H1 (cell line): ENCODE results near the gene HSD17B8. TPM values are rescaled to one million over a fixed set of nuclear protein-coding genes. Genes with fewer than 3 reads are reported as not detected.

Experiments
- CTCF ChIA-PET: fragments of 300-600 bp; sonication (Branson Sonifier 250); formaldehyde crosslinking; loops from one replicate; lab custom pipeline; 2021; ENCODE audit not compliant: partially characterized antibody; lab: Charles Lee
- POLR2A ChIA-PET: fragments of 300-600 bp; sonication (Branson Sonifier 250); formaldehyde crosslinking; loops from one replicate; lab custom pipeline; 2021; ENCODE audit warnings: inconsistent platforms; ENCODE audit not compliant: partially characterized antibody; lab: Charles Lee
- DNase-seq, 2 experiments: peaks; one replicate each; pipeline versions ENCODE4 v3.0.0 to v3.0.0-alpha.2; 2010 to 2022; ENCODE audit warnings: low spot score in 2 of 2, low read depth in 1 of 2, mixed read lengths in 1 of 2
- FAIRE-seq: peaks from 2 replicates; lab custom pipeline; 2011; peaks lifted over from hg19 to GRCh38; lab: Jason Lieb, UNC
- H2AFZ ChIP-seq: 2 replicates; pipeline ENCODE4 v1.8.1; 2012; ENCODE audit warnings: low read length, inconsistent platforms
- H2AK5ac ChIP-seq: 2 replicates; pipeline ENCODE4 v1.6.1; 2013; ENCODE audit warnings: low read depth, low read length
- H2BK120ac ChIP-seq: replicated peaks from 2 replicates; pipeline ENCODE3; 2013; ENCODE audit warnings: low read depth, low read length, inconsistent platforms
- H2BK12ac ChIP-seq: 2 replicates; pipeline ENCODE4 v1.6.1; 2013; ENCODE audit warnings: low read depth, low read length
- H2BK15ac ChIP-seq: 2 replicates; pipeline ENCODE4 v1.6.1; 2013; ENCODE audit warnings: low read length
- H2BK20ac ChIP-seq: 2 replicates; pipeline ENCODE4 v1.6.1; 2013; ENCODE audit warnings: low read length
- H2BK5ac ChIP-seq: 2 replicates; pipeline ENCODE4 v1.6.1; 2013; ENCODE audit warnings: low read depth, low read length
- H3K14ac ChIP-seq: 2 replicates; pipeline ENCODE4 v1.6.1; 2013; ENCODE audit warnings: inconsistent platforms; ENCODE audit not compliant: insufficient read length
- H3K18ac ChIP-seq: 2 replicates; pipeline ENCODE4 v1.6.1; 2013; ENCODE audit warnings: low read length; ENCODE audit errors: extremely low read depth
- H3K23ac ChIP-seq: 2 replicates; pipeline ENCODE4 v1.6.1; 2013; ENCODE audit warnings: inconsistent platforms; ENCODE audit not compliant: insufficient read length
- H3K23me2 ChIP-seq: 2 replicates; pipeline ENCODE4 v1.6.1; 2013; ENCODE audit warnings: low read depth, low read length
- H3K27ac ChIP-seq: 2 replicates; pipeline ENCODE4 v1.6.1; 2011; ENCODE audit warnings: low read depth, low read length, inconsistent platforms
- H3K27me3 ChIP-seq, 4 experiments: replicated peaks in 1 of 4; 1 replicate in 1 of 4; 2 replicates in 3 of 4; pipeline versions ENCODE4 v1.6.1 to v1.8.1; 2011 to 2013; ENCODE audit warnings: low read length in 3 of 4, mild to moderate bottlenecking in 3 of 4, inconsistent platforms in 2 of 4, mixed read lengths in 2 of 4, moderate library complexity in 1 of 4; ENCODE audit not compliant: control insufficient read depth in 3 of 4, insufficient read depth in 3 of 4; ENCODE audit errors: extremely low read depth in 1 of 4
- H3K36me3 ChIP-seq, 4 experiments: 2 replicates each; pipeline versions ENCODE4 v1.6.1 to v1.8.1; 2011 to 2013; ENCODE audit warnings: mild to moderate bottlenecking in 4 of 4, low read length in 3 of 4, moderate library complexity in 2 of 4, control low read depth in 1 of 4, inconsistent platforms in 1 of 4; ENCODE audit not compliant: insufficient read depth in 4 of 4, control insufficient read depth in 2 of 4
- H3K4ac ChIP-seq: replicated peaks from 2 replicates; pipeline ENCODE3; 2013; ENCODE audit warnings: low read length, low read depth, mixed read lengths, inconsistent platforms; ENCODE audit not compliant: insufficient read length
- H3K4me1 ChIP-seq, 4 experiments: replicated peaks in 1 of 4; 1 replicate in 1 of 4; 2 replicates in 3 of 4; pipeline versions ENCODE4 v1.6.1 to v1.8.1; 2011 to 2013; ENCODE audit warnings: low read length in 3 of 4, inconsistent platforms in 2 of 4, mixed read lengths in 1 of 4; ENCODE audit not compliant: insufficient read depth in 4 of 4, control insufficient read depth in 3 of 4
- H3K4me2 ChIP-seq, 2 experiments: 2 replicates each; pipeline versions ENCODE4 v1.6.1 to v1.8.1; 2011 to 2013; ENCODE audit warnings: low read depth in 2 of 2, low read length in 2 of 2, control low read depth in 1 of 2, inconsistent platforms in 1 of 2, mild to moderate bottlenecking in 1 of 2; ENCODE audit not compliant: insufficient read depth in 1 of 2
- H3K4me3 ChIP-seq, 4 experiments: fragments of 200-600, 300-600 bp in 1 of 4; sonication (generic), shearing (Covaris generic), sonication (Bioruptor Twin) in 1 of 4; 2 replicates each; pipeline versions ENCODE4 v1.5.1 to v1.8.1; 2011 to 2016; ENCODE audit warnings: low read length in 4 of 4, low read depth in 3 of 4, control low read depth in 2 of 4, inconsistent platforms in 2 of 4, mild to moderate bottlenecking in 2 of 4, mixed read lengths in 1 of 4, moderate library complexity in 1 of 4; ENCODE audit not compliant: insufficient read depth in 2 of 4; ENCODE audit errors: extremely low read depth in 1 of 4
- H3K56ac ChIP-seq: replicated peaks from 2 replicates; pipeline ENCODE3; 2013; ENCODE audit warnings: low read depth, mild to moderate bottlenecking, mixed read lengths, low read length, inconsistent platforms; ENCODE audit not compliant: insufficient read length
- H3K79me1 ChIP-seq: 2 replicates; pipeline ENCODE4 v1.6.1; 2013; ENCODE audit warnings: low read depth, low read length, control low read depth
- H3K79me2 ChIP-seq, 2 experiments: 2 replicates each; pipeline versions ENCODE4 v1.6.1 to v1.8.1; 2012 to 2013; ENCODE audit warnings: low read length in 2 of 2, mild to moderate bottlenecking in 2 of 2, inconsistent platforms in 1 of 2; ENCODE audit not compliant: insufficient read depth in 2 of 2, control insufficient read depth in 1 of 2
- H3K9ac ChIP-seq, 4 experiments: replicated peaks in 1 of 4; 1 replicate in 1 of 4; 2 replicates in 3 of 4; pipeline versions ENCODE4 v1.6.1 to v1.8.1; 2011 to 2013; ENCODE audit warnings: low read depth in 3 of 4, low read length in 3 of 4, control low read depth in 2 of 4, mild to moderate bottlenecking in 2 of 4, moderate library complexity in 2 of 4, inconsistent platforms in 1 of 4; ENCODE audit errors: extremely low read depth in 1 of 4
- H3K9me3 ChIP-seq, 2 experiments: 2 replicates each; pipeline versions ENCODE4 v1.6.1 to v1.8.1; 2012 to 2013; ENCODE audit warnings: mild to moderate bottlenecking in 2 of 2, moderate library complexity in 2 of 2, control low read depth in 1 of 2, inconsistent platforms in 1 of 2, low read depth in 1 of 2, low read length in 1 of 2, mixed read lengths in 1 of 2; ENCODE audit not compliant: insufficient read depth in 2 of 2
- H4K20me1 ChIP-seq, 2 experiments: replicated peaks in 1 of 2; 2 replicates each; pipeline versions ENCODE3 to v1.8.1; 2011 to 2013; ENCODE audit warnings: inconsistent platforms in 2 of 2, low read length in 2 of 2, mild to moderate bottlenecking in 1 of 2; ENCODE audit not compliant: insufficient read depth in 2 of 2, control insufficient read depth in 1 of 2
- H4K5ac ChIP-seq: 2 replicates; pipeline ENCODE4 v1.6.1; 2013; ENCODE audit warnings: low read length, low read depth, mixed read lengths, inconsistent platforms; ENCODE audit not compliant: insufficient read length
- H4K8ac ChIP-seq: 2 replicates; pipeline ENCODE4 v1.8.0; 2013; ENCODE audit warnings: mild to moderate bottlenecking, moderate library complexity, low read length, inconsistent platforms; ENCODE audit not compliant: insufficient read depth; ENCODE audit errors: extremely low read depth
- H4K91ac ChIP-seq: replicated peaks from 2 replicates; pipeline ENCODE3; 2013; ENCODE audit warnings: low read length, mixed read lengths, inconsistent platforms; ENCODE audit not compliant: insufficient read length
- ATF2 ChIP-seq: IDR thresholded peaks from 2 replicates; pipeline ENCODE4 v1.6.1; 2012; ENCODE audit warnings: low read length, inconsistent platforms
- EGR1 ChIP-seq: IDR thresholded peaks from 2 replicates; pipeline ENCODE4 v1.6.1; 2011; ENCODE audit warnings: low read depth, low read length, borderline replicate concordance
- EP300 ChIP-seq, 2 experiments: IDR thresholded peaks; 1 replicate in 1 of 2; 2 replicates in 1 of 2; pipeline ENCODE4 v1.6.1; 2011 to 2012; ENCODE audit warnings: low read depth in 2 of 2, low read length in 2 of 2, mild to moderate bottlenecking in 2 of 2, borderline replicate concordance in 1 of 2, inconsistent platforms in 1 of 2, moderate library complexity in 1 of 2
- JUN ChIP-seq: IDR thresholded peaks from 2 replicates; pipeline ENCODE4 v1.6.1; 2011; ENCODE audit warnings: low read depth, mild to moderate bottlenecking, improper control_type of control experiment, low read length
- SIN3A ChIP-seq, 2 experiments: IDR thresholded peaks in 1 of 2; conservative IDR thresholded peaks in 1 of 2; 2 replicates each; pipeline ENCODE4 v1.6.1; 2011 to 2012; ENCODE audit warnings: low read length in 2 of 2, improper control_type of control experiment in 1 of 2, low read depth in 1 of 2, mild to moderate bottlenecking in 1 of 2
- SIX5 ChIP-seq: IDR thresholded peaks from 2 replicates; pipeline ENCODE4 v1.6.1; 2011; ENCODE audit warnings: mild to moderate bottlenecking, low read depth, low read length
- SP2 ChIP-seq: IDR thresholded peaks from 2 replicates; pipeline ENCODE4 v1.6.1; 2012; ENCODE audit warnings: mild to moderate bottlenecking, low read length, inconsistent platforms
- SP4 ChIP-seq: IDR thresholded peaks from 2 replicates; pipeline ENCODE4 v1.6.1; 2012; ENCODE audit warnings: low read length, inconsistent platforms
- SRF ChIP-seq: IDR thresholded peaks from 2 replicates; pipeline ENCODE4 v1.6.1; 2011; ENCODE audit warnings: mild to moderate bottlenecking, low read depth, low read length, moderate library complexity
- TBP ChIP-seq: IDR thresholded peaks from 2 replicates; pipeline ENCODE4 v1.6.1; 2011; ENCODE audit warnings: low read depth, low read length, improper control_type of control experiment
- TCF12 ChIP-seq: IDR thresholded peaks from 2 replicates; pipeline ENCODE4 v1.6.1; 2011; ENCODE audit warnings: low read depth, mild to moderate bottlenecking, low read length
- WGBS, 2 experiments: shearing (Covaris generic) in 1 of 2; methylation state at CpG; one replicate each; pipeline versions ENCODE4 v1.1.6 to v1.1.7; 2013 to 2015; ENCODE audit warnings: low lambda C conversion rate in 2 of 2, mixed read lengths in 2 of 2, inconsistent platforms in 1 of 2, low coverage in 1 of 2, missing lambda C conversion rate in 1 of 2; ENCODE audit not compliant: insufficient replicate concordance in 2 of 2, insufficient coverage in 1 of 2, insufficient read length in 1 of 2; ENCODE audit errors: extremely low coverage in 1 of 2, missing lambda C conversion rate in 1 of 2; 5-methylcytosine and 5-hydroxymethylcytosine counted together
- polyA plus RNA-seq, 7 experiments: library from polyadenylated mRNA; depleted of rRNA in 3 of 7; stranded (reverse) in 5 of 7; unstranded in 2 of 7; fragments of >200 nt in 5 of 7; fragments of 200-250 nt in 2 of 7; gene quantifications; 1 replicate in 5 of 7; 2 replicates in 1 of 7; 4 replicates in 1 of 7; pipeline versions ENCODE4 v1.2.1 to v1.2.3, GENCODE V29; 2011 to 2013; ENCODE audit warnings: missing spikeins in 2 of 7, mixed read lengths in 2 of 7
- total RNA-seq: library from RNA; stranded (reverse); fragmentation: NEBNext Ultra II Directional; extraction: Animal tissue kit (Norgen Biotek cat#: 25700); gene quantifications from 2 replicates; pipeline ENCODE4 v1.2.1, GENCODE V29; 2021

Gene HSD17B8
- total and polyA plus RNA-seq, 2 of the 8 experiments (the other 6 are each of a cell fraction or from before 2014, with no cell fraction given): 3.3 to 17.1 TPM

GRCh38 chr6:33198159-33198852 lies 6.1 kb upstream of the HSD17B8 start:
- no peak overlapping the region for H2AFZ ChIP-seq
- no peak overlapping the region for H3K4me3 ChIP-seq
- H4K8ac ChIP-seq: no peak overlapping the region
- H2AK5ac ChIP-seq: no peak overlapping the region
- H3K27ac ChIP-seq: no peak overlapping the region
- no peak overlapping the region for H3K18ac ChIP-seq
- H2BK120ac ChIP-seq: no peak overlapping the region
- H2BK20ac ChIP-seq: no peak overlapping the region
- no peak for FAIRE-seq
- no peaks in the 10 kb centered on the region for H3K9me3 ChIP-seq
- CTCF ChIA-PET: interaction anchor here (0.6 to 3.5 kb wide), 32 partner anchors 9 to 288 kb away, joined by 3 to 30 read pairs (median 5); partner anchors contain the start of gene RING1
- H2BK5ac ChIP-seq: no peak overlapping the region
- WGBS, 2 experiments: 83% methylated on average over 6 of the region's 6 CpGs; no CpG with 5 or more reads in 1 of the 2 experiments
- no peak overlapping the region for H3K14ac ChIP-seq
- H3K4me2 ChIP-seq: no peak overlapping the region; a peak in 1 of 4 replicates
- H3K27me3 ChIP-seq: no peaks in the 10 kb centered on the region
- DNase-seq: no peak
- peaks cover 5 to 25% (median 20%) of the 10 kb centered on the region in 4 experiments for H3K36me3 ChIP-seq
- H3K79me1 ChIP-seq: peaks cover 13% of the 10 kb centered on the region
- no peak overlapping the region for H2BK12ac ChIP-seq
- H3K4ac ChIP-seq: no peak overlapping the region
- H3K23ac ChIP-seq: no peak overlapping the region
- peaks cover 5 to 18% (median 9%) of the 10 kb centered on the region in 4 experiments for H3K4me1 ChIP-seq
- no peak overlapping the region for H2BK15ac ChIP-seq
- POLR2A ChIA-PET: interaction anchor here (0.8 to 2.6 kb wide), 11 partner anchors 9 to 228 kb away, joined by 3 to 10 read pairs (median 4); partner anchors contain the start of genes RING1, RPS18 and VPS52
- H3K56ac ChIP-seq: no peak overlapping the region
- no peak overlapping the region for H4K91ac ChIP-seq
- H4K5ac ChIP-seq: no peak overlapping the region
- no peak overlapping the region for H3K9ac ChIP-seq
- H3K79me2 ChIP-seq: peaks cover 3 to 22% of the 10 kb centered on the region in 2 experiments; a peak in 3 of 4 replicates
- H3K23me2 ChIP-seq: peaks cover 11% of the 10 kb centered on the region
- H4K20me1 ChIP-seq: peaks cover 0 to 16% of the 10 kb centered on the region in 2 experiments
- TF ChIP-seq SRF (no peak), SIN3A (conservative IDR thresholded peaks at IDR 0.05 in 1 of 2, IDR thresholded peaks at IDR 0.05 in 1 of 2; ENCODE audit: low read depth in 1 of 2, low read length in 2 of 2) (no peak), SIX5 (no peak), SP4 (no peak), EGR1 (no peak), SP2 (no peak), TCF12 (no peak), EP300 (IDR thresholded peaks at IDR 0.05; ENCODE audit: borderline replicate concordance in 1 of 2, low read depth in 2 of 2, low read length in 2 of 2) (no peak), ATF2 (no peak), JUN (no peak), TBP (no peak)
